NCI-H1417 treated with DMSO at 0.1 percent for 48 hours (cell line): ENCODE results near the gene FRMD4B.

Experiments used
- DNase-seq: peaks from one replicate; lab custom pipeline; 2025; lab: John Stamatoyannopoulos, UW

FRMD4B gene

GRCh38 chr3:69121513-69121912, 264.4 kb downstream of the FRMD4B start:
- no peak for DNase-seq

DNA sequence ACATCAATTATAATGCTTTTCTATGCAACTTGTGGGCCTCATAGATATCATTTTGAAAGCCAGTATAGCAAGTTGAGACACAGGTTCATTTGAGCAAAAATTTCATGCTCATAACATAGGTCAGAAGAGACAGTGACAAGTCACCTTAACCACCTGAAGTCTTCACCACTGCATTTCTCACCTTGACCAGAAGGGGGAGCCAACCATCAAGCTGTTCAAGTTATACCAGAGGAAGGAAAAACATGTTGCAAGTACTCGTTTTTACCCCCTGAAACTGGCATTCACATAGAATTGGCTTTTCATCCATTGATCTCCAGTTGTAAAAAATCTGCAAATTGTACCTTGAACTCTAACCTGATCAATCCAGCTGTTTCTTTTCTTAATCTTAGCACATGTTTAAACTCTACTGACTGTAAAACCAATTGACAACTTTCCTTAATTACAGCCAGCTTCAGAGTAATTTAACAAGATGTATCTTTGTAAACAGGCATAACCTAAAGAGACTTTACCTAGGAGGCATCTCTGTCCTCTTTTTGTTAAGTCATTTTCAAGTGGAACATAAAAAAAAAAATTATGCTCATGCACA, 264.9 kb downstream of the FRMD4B start:
- DNase-seq, result peak; percentile 38
